Measurements from ENCODE around the gene CSTPP1. TPM values are rescaled to one million over a fixed set of nuclear protein-coding genes. Genes with fewer than 3 reads are reported as not detected.

CSTPP1 gene
- total and polyA plus RNA-seq, 2 donors (not counting 1 experiment from before 2014, with no cell fraction given): 11.5 to 29.0 TPM

GRCh38 chr11:47083913-47084312 lies 147.4 kb downstream of the CSTPP1 start:
- no peak overlapping the region for H3K4me3 ChIP-seq (ENCODE audit: control extremely low read depth in 1 of 5, extremely low read depth in 1 of 5, insufficient read depth in 1 of 5, low read depth in 2 of 5, low read length in 4 of 5)
- no peaks in the 10 kb centered on the region for H3K4me1 ChIP-seq (ENCODE audit: control insufficient read depth in 2 of 2, insufficient read depth in 2 of 2, low read length in 2 of 2)
- no peak overlapping the region for H3K9ac ChIP-seq (ENCODE audit: low read length)
- H3K27me3 Mint-ChIP-seq: no peaks in the 10 kb centered on the region
- no peaks in the 10 kb centered on the region for H3K4me1 Mint-ChIP-seq
- no peak overlapping the region for H3K4me3 Mint-ChIP-seq
- intact Hi-C loops (cut with micrococcal nuclease): no loop called here
- H3K9me3 ChIP-seq (ENCODE audit: control extremely low read depth in 1 of 3, control insufficient read depth in 2 of 3, insufficient read depth in 1 of 3, low read length in 2 of 3): no peaks in the 10 kb centered on the region
- no peaks in the 10 kb centered on the region for H3K9me3 Mint-ChIP-seq (ENCODE audit: insufficient read depth)
- no peak overlapping the region for H3K27ac ChIP-seq (ENCODE audit: low read length in 2 of 2)
- POLR2A ChIA-PET: no interaction called here
- H2AFZ ChIP-seq (ENCODE audit: insufficient read depth, low read depth, low read length, poor library complexity, severe bottlenecking): no peak overlapping the region
- no peak overlapping the region for H3K4me2 ChIP-seq (replicated peaks; ENCODE audit: low read depth, low read length, poor library complexity, severe bottlenecking)
- no peak for DNase-seq
- H3K79me2 ChIP-seq (ENCODE audit: control insufficient read depth, insufficient read depth, low read length): no peaks in the 10 kb centered on the region
- TF ChIP-seq EZH2 (IDR thresholded peaks at IDR 0.05; ENCODE audit: borderline replicate concordance, insufficient read depth, low read depth, low read length, poor library complexity, severe bottlenecking): no peak
- no peak for TF ChIP-seq CTCF (IDR thresholded peaks at IDR 0.05)
- CTCF ChIA-PET: no interaction called here
- no peaks in the 10 kb centered on the region for H4K20me1 ChIP-seq (ENCODE audit: control insufficient read depth, insufficient read depth, low read length, poor library complexity, severe bottlenecking)
- no peak overlapping the region for H3K27ac Mint-ChIP-seq
- ATAC-seq (ENCODE audit: low read depth): no peak
- no peaks in the 10 kb centered on the region for H3K36me3 ChIP-seq (replicated peaks in 1 of 2; ENCODE audit: control extremely low read depth in 1 of 2, control insufficient read depth in 1 of 2, extremely low read depth in 1 of 2, insufficient read depth in 2 of 2, low read length in 1 of 2)
- H3K27me3 ChIP-seq (replicated peaks in 1 of 4; ENCODE audit: control extremely low read depth in 1 of 4, control insufficient read depth in 3 of 4, insufficient read depth in 4 of 4, low read length in 3 of 4): no peaks in the 10 kb centered on the region

- ChIA-PET CTCF (no interaction called here), POLR2A (no interaction called here)
- Histone ChIP-seq H3K79me2 (ENCODE audit: control insufficient read depth, insufficient read depth, low read length) (no peaks in the 10 kb centered on the region), H3K4me3 (ENCODE audit: control extremely low read depth in 1 of 5, extremely low read depth in 1 of 5, insufficient read depth in 1 of 5, low read depth in 2 of 5, low read length in 4 of 5) (no peak overlapping the region), H4K20me1 (ENCODE audit: control insufficient read depth, insufficient read depth, low read length, poor library complexity, severe bottlenecking) (no peaks in the 10 kb centered on the region), H3K4me1 (ENCODE audit: control insufficient read depth in 2 of 2, insufficient read depth in 2 of 2, low read length in 2 of 2) (no peaks in the 10 kb centered on the region), H2AFZ (ENCODE audit: insufficient read depth, low read depth, low read length, poor library complexity, severe bottlenecking) (no peak overlapping the region), H3K27me3 (replicated peaks in 1 of 4; ENCODE audit: control extremely low read depth in 1 of 4, control insufficient read depth in 3 of 4, insufficient read depth in 4 of 4, low read length in 3 of 4) (no peaks in the 10 kb centered on the region), H3K4me2 (replicated peaks; ENCODE audit: low read depth, low read length, poor library complexity, severe bottlenecking) (no peak overlapping the region), H3K27ac (ENCODE audit: low read length in 2 of 2) (no peak overlapping the region), H3K9ac (ENCODE audit: low read length) (no peak overlapping the region), H3K36me3 (replicated peaks in 1 of 2; ENCODE audit: control extremely low read depth in 1 of 2, control insufficient read depth in 1 of 2, extremely low read depth in 1 of 2, insufficient read depth in 2 of 2, low read length in 1 of 2) (no peaks in the 10 kb centered on the region), H3K9me3 (ENCODE audit: control extremely low read depth in 1 of 3, control insufficient read depth in 2 of 3, insufficient read depth in 1 of 3, low read length in 2 of 3) (no peaks in the 10 kb centered on the region)
- no peak for TF ChIP-seq EZH2 (IDR thresholded peaks at IDR 0.05; ENCODE audit: borderline replicate concordance, insufficient read depth, low read depth, low read length, poor library complexity, severe bottlenecking)
- TF ChIP-seq CTCF (IDR thresholded peaks at IDR 0.05): no peak
- no CpG with 5 or more reads among the region's 3 CpGs for WGBS (ENCODE audit: insufficient coverage)
- no peaks in the 10 kb centered on the region for H3K4me1 Mint-ChIP-seq
- no peak overlapping the region for H3K4me3 Mint-ChIP-seq
- H3K9me3 Mint-ChIP-seq (ENCODE audit: insufficient read depth): no peaks in the 10 kb centered on the region
- no peak for ATAC-seq (ENCODE audit: low read depth)
- H3K27ac Mint-ChIP-seq: no peak overlapping the region
- no peaks in the 10 kb centered on the region for H3K27me3 Mint-ChIP-seq
- DNase-seq: no peak
- intact Hi-C loops (cut with micrococcal nuclease): no loop called here
Observed at GRCh38 chr11:47087801-47088200, 151.2 kb downstream of the CSTPP1 start.
